Stromal cell of bone marrow (primary cell): Measurements from ENCODE around the gene KCNAB2.
A peak's percentile ranks its signal among the peaks of the same experiment; 100 is the strongest.

ENCODE experiments used
- DNase-seq: peaks from one replicate; pipeline ENCODE4 v3.0.0-alpha.2; 2012; ENCODE audit warnings: low read depth

KCNAB2 gene

GRCh38 chr1:6033124-6033523 is 12.6 kb upstream of the KCNAB2 start:
- no peak for DNase-seq

- no peak for DNase-seq
These were observed 11.5 kb upstream of the KCNAB2 start for GRCh38 chr1:6033986-6034749.

- no peak for DNase-seq
These were observed 11.0 kb upstream of the KCNAB2 start for GRCh38 chr1:6034750-6035096.

GRCh38 chr1:6035303-6035702 is 10.4 kb upstream of the KCNAB2 start:
- DNase-seq = no peak

GRCh38 chr1:6035719-6036118 is 10.0 kb upstream of the KCNAB2 start:
- DNase-seq = no peak

GRCh38 chr1:6037338-6037762 is 8.3 kb upstream of the KCNAB2 start:
- peak; percentile 43 for DNase-seq

- no peak for DNase-seq
These were observed 7.1 kb upstream of the KCNAB2 start for GRCh38 chr1:6038603-6039002.

GRCh38 chr1:6039031-6039430 is 6.7 kb upstream of the KCNAB2 start:
- no peak for DNase-seq

- no peak for DNase-seq
These were observed 5.2 kb upstream of the KCNAB2 start for GRCh38 chr1:6040444-6040843.

GRCh38 chr1:6040861-6041415 is 4.8 kb upstream of the KCNAB2 start:
- DNase-seq = no peak

GRCh38 chr1:6041432-6042062 is 4.1 kb upstream of the KCNAB2 start:
- DNase-seq = no peak

- DNase-seq = no peak
These were observed 2.1 kb upstream of the KCNAB2 start for GRCh38 chr1:6043561-6043960.

GRCh38 chr1:6044481-6045109 is 1.1 kb upstream of the KCNAB2 start:
- DNase-seq = no peak

GRCh38 chr1:6045110-6045502 is 582 bp upstream of the KCNAB2 start:
- no peak for DNase-seq

GRCh38 chr1:6046279-6046678 is 591 bp downstream of the KCNAB2 start:
- DNase-seq = no peak

- DNase-seq = no peak
These were observed 2.6 kb downstream of the KCNAB2 start for GRCh38 chr1:6048179-6048867.

- DNase-seq = no peak
These were observed 3.7 kb downstream of the KCNAB2 start for GRCh38 chr1:6049419-6049818.

GRCh38 chr1:6051423-6051822 is 5.7 kb downstream of the KCNAB2 start:
- no peak for DNase-seq

- DNase-seq = peak; percentile 39
These were observed 7.0 kb downstream of the KCNAB2 start for GRCh38 chr1:6052543-6053205.

- DNase-seq = no peak
These were observed 7.5 kb downstream of the KCNAB2 start for GRCh38 chr1:6053206-6053546.

- no peak for DNase-seq
These were observed 8.9 kb downstream of the KCNAB2 start for GRCh38 chr1:6054596-6054995.

- no peak for DNase-seq
These were observed 10.9 kb downstream of the KCNAB2 start for GRCh38 chr1:6056572-6056948.
